Smooth muscle cell (in vitro differentiated cells): ENCODE data around the gene NELFCD. TPM values are rescaled to one million over a fixed set of nuclear protein-coding genes. Genes with fewer than 3 reads are reported as not detected.
A peak's percentile ranks its signal among the peaks of the same experiment; 100 is the strongest.

Source experiments
- DNase-seq: peaks from one replicate; lab custom pipeline; 2025; ENCODE audit not compliant: unreplicated experiment; lab: John Stamatoyannopoulos, UW
- H2AFZ ChIP-seq: fragments of 200-600 bp; sonication (generic); 2 replicates; pipeline ENCODE4 v1.6.0; 2016; ENCODE audit warnings: antibody characterized with exemption, low read depth, mild to moderate bottlenecking
- H3F3A ChIP-seq: fragments of 200-600 bp; sonication (generic); 2 replicates; pipeline ENCODE4 v1.6.0; 2017; ENCODE audit warnings: antibody characterized with exemption, low read depth
- H3K27ac ChIP-seq: fragments of 200-600 bp; sonication (generic); 2 replicates; pipeline ENCODE4 v1.5.1; 2016; ENCODE audit warnings: low read depth, mild to moderate bottlenecking
- H3K27me3 ChIP-seq: fragments of 200-600 bp; sonication (generic); 2 replicates; pipeline ENCODE4 v1.6.1; 2016; ENCODE audit warnings: low read depth, mild to moderate bottlenecking
- H3K36me3 ChIP-seq: fragments of 200-600 bp; sonication (generic); 2 replicates; pipeline ENCODE4 v1.5.1; 2016; ENCODE audit warnings: low read depth
- H3K4me1 ChIP-seq: fragments of 200-600 bp; sonication (generic); 2 replicates; pipeline ENCODE4 v1.5.1; 2016; ENCODE audit warnings: low read depth
- H3K4me2 ChIP-seq: fragments of 200-600 bp; sonication (generic); 2 replicates; pipeline ENCODE4 v1.6.0; 2016; ENCODE audit warnings: mild to moderate bottlenecking
- H3K4me3 ChIP-seq: fragments of 200-600 bp; sonication (generic); 2 replicates; pipeline ENCODE4 v1.5.1; 2016; ENCODE audit warnings: mild to moderate bottlenecking
- H3K79me2 ChIP-seq: fragments of 200-600 bp; sonication (generic); 2 replicates; pipeline ENCODE4 v1.6.0; 2016; ENCODE audit warnings: low read depth, mild to moderate bottlenecking
- H3K9ac ChIP-seq: fragments of 200-600 bp; sonication (generic); 2 replicates; pipeline ENCODE4 v1.6.0; 2016; ENCODE audit warnings: low read depth
- H3K9me3 ChIP-seq: fragments of 200-600 bp; sonication (generic); replicated peaks from 2 replicates; pipeline ENCODE4 v1.5.1; 2016; ENCODE audit warnings: low read depth
- H4K20me1 ChIP-seq: fragments of 200-600 bp; sonication (generic); 2 replicates; pipeline ENCODE4 v1.6.0; 2016; ENCODE audit warnings: low read depth
- WGBS: methylation state at CpG from one replicate; pipeline ENCODE4 v1.1.7; 2016; ENCODE audit warnings: low lambda C conversion rate; 5-methylcytosine and 5-hydroxymethylcytosine counted together
- polyA plus RNA-seq: library from polyadenylated mRNA; unstranded; fragments of >200 nt; fragmentation: Nextera tagmentation; extraction: Ambion mirVana; gene quantifications from 2 replicates; pipeline ENCODE4 v1.2.1, GENCODE V29; 2016
- total RNA-seq: library from RNA; depleted of rRNA; stranded (reverse); fragments of >200 nt; gene quantifications from 2 replicates; pipeline ENCODE4 v1.2.3, GENCODE V29; 2014
- TF ChIP-seq, protein P1 (sequence below): fragments of 200-600 bp; sonication (generic); IDR thresholded peaks from 2 replicates; pipeline ENCODE4 v1.5.1; 2017; ENCODE audit warnings: borderline replicate concordance, mild to moderate bottlenecking, antibody characterized with exemption; ENCODE audit not compliant: insufficient read depth, poor library complexity, severe bottlenecking

Gene NELFCD
- total and polyA plus RNA-seq, 2 experiments from 2014 or later, result 25.4 to 40.3 TPM

DNA sequence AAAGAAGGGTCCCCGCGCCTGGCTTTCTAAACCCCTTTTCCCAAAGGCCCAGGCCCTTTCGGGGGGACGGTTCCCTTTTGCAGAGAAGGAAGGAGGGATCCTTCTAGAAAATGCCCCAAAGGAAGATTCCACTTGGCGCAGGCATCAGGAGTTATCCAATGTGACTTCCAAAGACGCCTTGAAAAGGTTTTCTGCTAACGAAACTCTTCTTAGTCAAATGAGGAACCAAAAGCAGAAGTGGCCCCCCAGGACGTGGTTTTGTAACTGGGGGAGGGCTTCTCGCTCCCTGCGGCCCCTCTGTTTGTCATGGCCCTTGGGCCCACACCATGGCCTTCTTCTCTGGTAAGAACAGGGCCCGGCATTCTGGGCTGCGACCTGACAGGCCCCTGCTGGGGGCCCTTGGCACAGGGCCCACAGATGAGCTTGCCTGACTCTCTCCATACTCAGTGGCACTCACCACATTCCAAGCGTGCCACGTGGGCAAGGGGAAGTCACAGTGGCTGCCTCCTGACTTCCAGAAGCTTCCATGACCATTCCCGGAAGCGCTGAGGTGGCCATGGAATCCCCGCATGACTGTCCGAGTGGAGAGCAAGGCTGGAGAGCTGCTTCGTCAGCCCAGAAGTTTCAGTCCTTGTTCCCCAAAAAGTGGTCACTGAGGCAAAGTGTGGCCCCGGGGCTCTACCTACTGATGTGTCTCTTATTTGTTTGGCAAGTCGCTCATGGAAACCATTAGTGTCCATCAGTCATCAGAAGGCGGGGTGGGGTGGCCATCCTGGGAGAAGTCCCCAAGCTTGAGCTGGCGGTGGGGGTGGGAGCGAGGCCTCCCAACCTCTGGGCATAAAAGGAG lies 26.8 kb downstream of the NELFCD start:
- H3K27me3 ChIP-seq, result no peaks in the 10 kb centered on the region
- peak overlapping the region; percentile 93 for H3K9ac ChIP-seq
- TF ChIP-seq, protein P1, sequence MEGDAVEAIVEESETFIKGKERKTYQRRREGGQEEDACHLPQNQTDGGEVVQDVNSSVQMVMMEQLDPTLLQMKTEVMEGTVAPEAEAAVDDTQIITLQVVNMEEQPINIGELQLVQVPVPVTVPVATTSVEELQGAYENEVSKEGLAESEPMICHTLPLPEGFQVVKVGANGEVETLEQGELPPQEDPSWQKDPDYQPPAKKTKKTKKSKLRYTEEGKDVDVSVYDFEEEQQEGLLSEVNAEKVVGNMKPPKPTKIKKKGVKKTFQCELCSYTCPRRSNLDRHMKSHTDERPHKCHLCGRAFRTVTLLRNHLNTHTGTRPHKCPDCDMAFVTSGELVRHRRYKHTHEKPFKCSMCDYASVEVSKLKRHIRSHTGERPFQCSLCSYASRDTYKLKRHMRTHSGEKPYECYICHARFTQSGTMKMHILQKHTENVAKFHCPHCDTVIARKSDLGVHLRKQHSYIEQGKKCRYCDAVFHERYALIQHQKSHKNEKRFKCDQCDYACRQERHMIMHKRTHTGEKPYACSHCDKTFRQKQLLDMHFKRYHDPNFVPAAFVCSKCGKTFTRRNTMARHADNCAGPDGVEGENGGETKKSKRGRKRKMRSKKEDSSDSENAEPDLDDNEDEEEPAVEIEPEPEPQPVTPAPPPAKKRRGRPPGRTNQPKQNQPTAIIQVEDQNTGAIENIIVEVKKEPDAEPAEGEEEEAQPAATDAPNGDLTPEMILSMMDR, result no peak
- no peak for DNase-seq
- whole genome bisulfite sequencing, result 91% methylated on average over 24 of the region's 24 CpGs
- H3K4me3 ChIP-seq, result peak overlapping the region; percentile 76
- no peaks in the 10 kb centered on the region for H3F3A ChIP-seq
- peaks cover 4% of the 10 kb centered on the region for H4K20me1 ChIP-seq
- H2AFZ ChIP-seq, result peak overlapping the region; percentile 63
- H3K4me2 ChIP-seq, result peak overlapping the region; percentile 100
- no peak overlapping the region for H3K27ac ChIP-seq
- peaks cover 16% of the 10 kb centered on the region for H3K4me1 ChIP-seq
- no peaks in the 10 kb centered on the region for H3K36me3 ChIP-seq
- H3K9me3 ChIP-seq, result no peaks in the 10 kb centered on the region
- H3K79me2 ChIP-seq, result peaks cover 18% of the 10 kb centered on the region

DNA sequence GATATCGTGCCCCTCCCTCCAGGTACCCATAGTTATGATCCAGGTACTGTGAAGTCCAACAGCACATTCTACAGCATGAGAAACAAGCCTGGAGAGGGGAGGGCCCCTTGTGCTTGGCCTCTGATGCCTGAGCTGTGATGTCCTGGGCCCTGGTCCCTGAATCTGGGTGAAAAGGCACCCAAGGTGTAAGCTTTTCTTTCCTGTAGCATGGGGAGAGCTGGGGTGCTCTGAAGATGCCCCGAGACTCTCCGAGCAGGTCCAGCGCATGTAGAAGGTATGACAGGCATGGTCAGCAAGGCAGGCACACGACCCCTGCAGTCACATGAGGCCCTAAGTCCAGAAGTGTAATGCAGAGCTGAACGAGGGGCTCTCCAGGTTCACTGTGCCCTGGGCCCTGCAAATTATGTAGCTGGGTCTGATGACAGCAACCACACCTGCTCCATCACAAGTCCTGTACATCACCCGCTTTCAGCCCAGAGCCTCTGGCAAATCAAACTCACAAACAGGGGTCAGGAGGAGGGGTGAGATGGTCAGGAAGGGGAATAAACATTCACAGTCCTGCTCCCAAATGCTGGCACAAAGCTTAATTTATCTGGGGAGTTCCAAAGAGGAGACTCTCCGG lies 27.8 kb downstream of the NELFCD start:
- H2AFZ ChIP-seq, result no peak overlapping the region
- no peak for DNase-seq
- peak overlapping the region; percentile 98 for H3K27ac ChIP-seq
- H3K4me2 ChIP-seq, result no peak overlapping the region
- peaks cover 18% of the 10 kb centered on the region for H3K79me2 ChIP-seq
- H4K20me1 ChIP-seq, result peaks cover under 1% of the 10 kb centered on the region
- TF ChIP-seq, protein P1, result no peak
- H3K36me3 ChIP-seq, result no peaks in the 10 kb centered on the region
- WGBS, result 92% methylated on average over 8 of the region's 8 CpGs
- no peak overlapping the region for H3K9ac ChIP-seq
- H3K27me3 ChIP-seq, result no peaks in the 10 kb centered on the region
- H3K4me3 ChIP-seq, result no peak overlapping the region
- peaks cover 16% of the 10 kb centered on the region for H3K4me1 ChIP-seq
- no peaks in the 10 kb centered on the region for H3F3A ChIP-seq
- no peaks in the 10 kb centered on the region for H3K9me3 ChIP-seq

DNA sequence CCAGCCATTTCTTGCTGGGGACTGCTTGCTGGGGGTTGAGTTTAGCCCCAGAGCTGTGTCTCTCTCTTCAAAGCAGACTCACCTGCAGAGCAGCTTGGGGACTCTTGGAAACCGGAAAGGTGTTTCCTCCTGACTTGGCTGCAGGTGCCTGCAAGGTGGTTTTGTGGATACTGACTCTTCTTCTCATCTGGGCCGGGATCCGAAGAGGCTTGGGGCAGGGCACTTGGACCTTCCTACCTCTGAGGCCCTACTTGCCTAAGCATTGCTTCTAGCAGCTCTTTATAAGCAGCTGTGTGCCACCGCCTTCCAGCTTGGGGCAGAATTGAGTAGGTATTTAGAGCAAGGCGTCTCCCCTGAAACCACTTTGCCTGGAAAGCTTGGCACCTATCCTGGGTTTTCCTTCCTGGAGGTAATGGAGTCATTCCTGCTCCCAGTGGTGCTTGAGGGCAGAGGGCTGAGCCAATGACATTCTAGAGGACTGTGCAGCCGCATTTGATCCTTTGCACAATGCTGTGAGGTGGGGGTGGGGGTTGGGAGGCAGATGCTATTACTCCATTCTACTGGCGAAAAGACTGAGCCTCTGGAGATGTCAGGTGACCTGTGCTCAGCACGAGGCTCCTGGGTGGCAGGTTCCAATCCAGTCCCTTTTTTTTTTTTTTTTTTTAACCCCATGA lies 29.4 kb downstream of the NELFCD start:
- H3K4me3 ChIP-seq, result no peak overlapping the region
- WGBS, result 71% methylated on average over 8 of the region's 8 CpGs
- no peak for DNase-seq
- H3F3A ChIP-seq, result no peaks in the 10 kb centered on the region
- no peaks in the 10 kb centered on the region for H3K27me3 ChIP-seq
- H4K20me1 ChIP-seq, result no peaks in the 10 kb centered on the region
- H3K27ac ChIP-seq, result peak overlapping the region; percentile 98
- TF ChIP-seq, protein P1, result no peak
- no peaks in the 10 kb centered on the region for H3K9me3 ChIP-seq
- no peak overlapping the region for H2AFZ ChIP-seq
- H3K36me3 ChIP-seq, result no peaks in the 10 kb centered on the region
- H3K4me1 ChIP-seq, result peaks cover 16% of the 10 kb centered on the region
- peak overlapping the region; percentile 94 for H3K9ac ChIP-seq
- peak overlapping the region; percentile 60 for H3K4me2 ChIP-seq
- H3K79me2 ChIP-seq, result peaks cover 12% of the 10 kb centered on the region
